Gastrocnemius medialis (tissue), 4 donors: Measurements from ENCODE around the gene AHRR. TPM values are rescaled to one million over a fixed set of nuclear protein-coding genes. Genes with fewer than 3 reads are reported as not detected.
"Not testable (repeated sequence)": the region's sequence is repeated elsewhere in the genome, so short reads cannot be mapped to it uniquely, and the experiment has no call there.

Experiments
- ATAC-seq, 2 donors: fragments of 150-250 bp; one replicate each; pipeline ENCODE4 v1.9.1; 2016
- DNase-seq, 2 donors: peaks; one replicate each; pipeline ENCODE4 v3.0.0-alpha.2; 2019
- H3K27ac ChIP-seq, 4 donors: fragments of 200-600 bp; sonication (generic); 1 replicate in 1 of 4; 2 replicates in 3 of 4; pipeline ENCODE4 v1.5.1; 2016 to 2018; ENCODE audit warnings: mild to moderate bottlenecking in 2 of 4, moderate library complexity in 1 of 4
- H3K27me3 ChIP-seq, 3 donors: fragments of 200-600 bp; sonication (generic) in 2 of 3; 1 replicate in 1 of 3; 2 replicates in 2 of 3; pipeline versions ENCODE4 v1.5.1 to v1.6.0; 2016 to 2019; ENCODE audit warnings: mild to moderate bottlenecking in 1 of 3, moderate library complexity in 1 of 3
- H3K36me3 ChIP-seq, 2 donors: fragments of 200-600 bp; sonication (generic) in 1 of 2; one replicate each; pipeline ENCODE4 v1.5.1; 2017 to 2018
- H3K4me1 ChIP-seq, 2 donors: fragments of 200-600 bp; sonication (generic) in 1 of 2; one replicate each; pipeline ENCODE4 v1.5.1; 2016 to 2017; ENCODE audit warnings: mild to moderate bottlenecking in 2 of 2
- H3K4me3 ChIP-seq, 4 donors: fragments of 200-600 bp; sonication (generic) in 3 of 4; 1 replicate in 1 of 4; 2 replicates in 3 of 4; pipeline ENCODE4 v1.5.1; 2016 to 2019; ENCODE audit warnings: mild to moderate bottlenecking in 2 of 4
- H3K9me3 ChIP-seq, 3 donors: fragments of 200-600 bp; sonication (generic) in 2 of 3; 1 replicate in 1 of 3; 2 replicates in 2 of 3; pipeline ENCODE4 v1.5.1; 2016 to 2019
- CTCF ChIP-seq, 5 experiments: fragments of 450-650 bp in 3 of 5; fragments of 200-600 bp in 2 of 5; sonication (generic) in 2 of 5; IDR thresholded peaks in 4 of 5; conservative IDR thresholded peaks in 1 of 5; 1 replicate in 4 of 5; 2 replicates in 1 of 5; pipeline ENCODE4 v1.5.1; 2016 to 2019; ENCODE audit warnings: antibody characterized with exemption in 5 of 5, mild to moderate bottlenecking in 3 of 5, moderate library complexity in 3 of 5
- POLR2A ChIP-seq, 2 donors: fragments of 450-650 bp; IDR thresholded peaks; one replicate each; pipeline ENCODE4 v1.6.1; 2017; ENCODE audit warnings: antibody characterized with exemption in 2 of 2, mild to moderate bottlenecking in 2 of 2, moderate library complexity in 2 of 2
- in situ Hi-C, 4 donors: fragments of 200-750 bp; cut with MboI; loops; one replicate each; pipeline versions ENCODE4 v1.15.0 to v1.8.0; 2017; ENCODE audit warnings: low sequenced_read_pairs in 4 of 4
- intact Hi-C: fragments of 100-400 bp; cut with DNase I; formaldehyde crosslinking; loops from one replicate; pipeline ENCODE4 v1.15.1; 2023; ENCODE audit warnings: low total_unique reads
- total RNA-seq, 4 donors: library from RNA; depleted of rRNA; stranded (reverse); fragments of >200 nt; gene quantifications; one replicate each; pipeline versions ENCODE4 v1.1.0 to v1.2.3, GENCODE V29; 2016

The AHRR gene
- total RNA-seq, 4 donors from 2014 or later = 0.05 to 1.3 (median 0.18) TPM; not detected in 1

DNA sequence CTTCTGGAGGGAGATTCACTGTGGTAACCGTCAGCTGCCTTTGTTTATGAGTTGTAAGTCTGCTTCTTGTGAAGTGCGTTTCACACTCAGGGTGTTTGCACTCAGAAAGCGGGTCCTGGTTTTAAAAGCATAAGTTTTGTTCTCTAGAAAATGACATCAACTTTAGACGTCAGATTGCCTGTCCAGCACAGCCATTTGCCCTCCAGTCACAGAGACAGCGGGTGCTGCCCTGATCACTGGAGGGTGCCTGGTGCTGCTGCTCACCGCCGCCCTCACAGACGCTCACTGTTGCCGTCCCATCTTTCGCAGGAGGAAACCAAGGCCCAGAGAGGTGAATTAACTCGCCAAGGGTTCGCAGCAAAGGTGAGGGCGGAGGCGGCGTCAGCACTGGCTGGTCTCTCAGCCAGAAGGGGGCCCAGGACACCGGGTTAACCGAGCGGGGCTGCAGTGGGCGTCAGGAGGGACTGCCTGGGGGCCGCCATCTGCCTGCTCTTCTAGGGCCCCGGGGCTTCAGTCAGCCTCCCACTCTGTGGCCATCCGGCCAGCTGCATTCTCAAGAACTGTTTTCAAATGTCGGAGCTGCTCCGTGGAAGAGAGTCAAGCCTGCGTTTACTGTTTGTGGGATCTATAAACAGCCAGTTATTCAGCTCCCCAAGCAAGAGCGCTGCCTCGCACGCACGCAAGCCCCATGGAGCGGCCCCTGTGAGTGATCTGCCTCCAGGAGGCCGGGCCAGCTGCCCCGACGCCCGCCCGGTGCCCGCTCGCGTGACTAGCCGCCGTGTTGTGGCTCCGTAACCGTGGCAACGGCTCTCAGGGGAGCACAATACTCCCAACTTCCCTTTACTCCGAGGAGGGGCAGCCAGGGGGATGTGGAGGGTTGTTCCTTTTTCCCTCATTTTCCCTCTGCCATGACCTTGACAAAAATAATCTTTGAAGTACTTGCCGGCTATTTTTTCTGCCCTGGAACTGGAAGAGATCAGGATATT, 78.1 kb downstream of the AHRR start:
- DNase-seq (peak; percentile 31 to 55), ATAC-seq (no peak)
- intact Hi-C loops = no loop called here
- Histone ChIP-seq H3K4me3 (peak overlapping the region in 3 of 4 donors; percentile 25 to 34 (median 25)), H3K4me1 (peaks cover 3 to 7% of the 10 kb centered on the region in 2 donors), H3K27ac (no peak overlapping the region), H3K9me3 (no peaks in the 10 kb centered on the region), H3K36me3 (no peaks in the 10 kb centered on the region), H3K27me3 (peaks cover 17 to 35% (median 26%) of the 10 kb centered on the region in 3 donors)
- in situ Hi-C loops = no loop called here
- no peak for TF ChIP-seq CTCF (IDR thresholded peaks at IDR 0.05 in 4 of 5, conservative IDR thresholded peaks at IDR 0.05 in 1 of 5)
- no peak for TF ChIP-seq POLR2A (IDR thresholded peaks at IDR 0.05)

GRCh38 chr5:400282-401145, 79.0 kb downstream of the AHRR start:
- peaks cover 17 to 39% (median 26%) of the 10 kb centered on the region in 3 donors for H3K27me3 ChIP-seq
- H3K36me3 ChIP-seq = no peaks in the 10 kb centered on the region
- no peaks in the 10 kb centered on the region for H3K9me3 ChIP-seq
- peaks cover 3 to 7% of the 10 kb centered on the region in 2 donors for H3K4me1 ChIP-seq
- H3K27ac ChIP-seq = no peak overlapping the region
- ATAC-seq (no peak), DNase-seq (no peak)
- H3K4me3 ChIP-seq = peak overlapping the region in 3 of 4 donors; percentile 25 to 34 (median 25)
- TF ChIP-seq CTCF (IDR thresholded peaks at IDR 0.05 in 4 of 5, conservative IDR thresholded peaks at IDR 0.05 in 1 of 5) (no peak), POLR2A (IDR thresholded peaks at IDR 0.05) (no peak)
- in situ Hi-C loops = no loop called here
- intact Hi-C loops = no loop called here

GRCh38 chr5:401146-402034, 79.9 kb downstream of the AHRR start:
- Histone ChIP-seq H3K4me1 (peaks cover 3 to 7% of the 10 kb centered on the region in 2 donors), H3K27ac (no peak overlapping the region), H3K27me3 (peaks cover 17 to 39% (median 26%) of the 10 kb centered on the region in 3 donors), H3K4me3 (no peak overlapping the region), H3K36me3 (no peaks in the 10 kb centered on the region), H3K9me3 (no peaks in the 10 kb centered on the region)
- no peak for ATAC-seq
- no peak for DNase-seq
- in situ Hi-C loops (no loop called here), intact Hi-C loops (no loop called here)
- TF ChIP-seq CTCF (IDR thresholded peaks at IDR 0.05 in 4 of 5, conservative IDR thresholded peaks at IDR 0.05 in 1 of 5) (no peak), POLR2A (IDR thresholded peaks at IDR 0.05) (no peak)

DNA sequence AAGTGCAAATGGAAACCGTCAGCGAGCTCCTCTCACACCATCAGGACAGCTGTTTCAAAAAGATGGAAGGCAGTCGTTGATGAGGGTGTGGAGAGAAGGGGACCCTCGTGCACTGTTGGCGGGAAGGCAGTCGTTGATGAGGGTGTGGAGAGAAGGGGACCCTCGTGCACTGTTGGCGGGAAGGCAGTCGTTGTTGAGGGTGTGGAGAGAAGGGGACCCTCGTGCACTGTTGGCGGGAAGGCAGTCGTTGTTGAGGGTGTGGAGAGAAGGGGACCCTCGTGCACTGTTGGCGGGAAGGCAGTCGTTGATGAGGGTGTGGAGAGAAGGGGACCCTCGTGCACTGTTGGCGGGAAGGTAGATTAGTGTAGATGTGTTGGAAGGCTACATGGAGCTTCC, 80.7 kb downstream of the AHRR start:
- H3K4me3 ChIP-seq, H3K36me3 ChIP-seq, intact Hi-C loops, H3K27ac ChIP-seq, DNase-seq, in situ Hi-C loops, H3K4me1 ChIP-seq, H3K9me3 ChIP-seq, ATAC-seq: not testable (repeated sequence)
- peaks cover 17 to 43% (median 26%) of the 10 kb centered on the region in 3 donors for H3K27me3 ChIP-seq
